Ectodermal cell (in vitro differentiated cells): ENCODE results near the gene TBC1D20.
"Not testable (repeated sequence)": the region's sequence is repeated elsewhere in the genome, so short reads cannot be mapped to it uniquely, and the experiment has no call there.

ENCODE experiments used
- H3K27ac ChIP-seq: 2 replicates; pipeline ENCODE4 v1.7.0; 2013; ENCODE audit warnings: mild to moderate bottlenecking, low read depth, low read length; ENCODE audit not compliant: insufficient read depth, poor library complexity, severe bottlenecking
- H3K27me3 ChIP-seq: 2 replicates; pipeline ENCODE4 v1.7.0; 2013; ENCODE audit warnings: mild to moderate bottlenecking, low read length; ENCODE audit not compliant: insufficient read depth, control insufficient read depth, poor library complexity, severe bottlenecking
- H3K36me3 ChIP-seq: one replicate; pipeline ENCODE4 v1.7.0; 2013; ENCODE audit warnings: low read length; ENCODE audit not compliant: control insufficient read depth, insufficient read depth
- H3K4me1 ChIP-seq: one replicate; pipeline ENCODE4 v1.7.0; 2013; ENCODE audit warnings: low read length; ENCODE audit not compliant: control insufficient read depth, insufficient read depth
- H3K4me3 ChIP-seq: 2 replicates; pipeline ENCODE4 v1.7.0; 2013; ENCODE audit warnings: low read depth, low read length, control low read depth; ENCODE audit not compliant: insufficient read depth
- H3K9me3 ChIP-seq: 2 replicates; pipeline ENCODE4 v1.7.0; 2013; ENCODE audit warnings: mild to moderate bottlenecking, low read length, moderate library complexity; ENCODE audit not compliant: control insufficient read depth
- whole genome bisulfite sequencing, 2 experiments: methylation state at CpG; one replicate each; pipeline ENCODE4 v1.1.7; 2013; ENCODE audit warnings: missing lambda C conversion rate in 2 of 2; 5-methylcytosine and 5-hydroxymethylcytosine counted together

The TBC1D20 gene

GRCh38 chr20:492159-492558 lies 29.8 kb upstream of the TBC1D20 start:
- H3K27me3 ChIP-seq: no peaks in the 10 kb centered on the region

GRCh38 chr20:487655-488054 lies 25.3 kb upstream of the TBC1D20 start:
- Histone ChIP-seq H3K36me3 (peaks cover 57% of the 10 kb centered on the region), H3K4me3 (no peak overlapping the region)
- 96 to 98% methylated on average over 4 of the region's 4 CpGs for WGBS, 2 experiments

More at GRCh38 chr20:492159-492558, 29.8 kb upstream of the TBC1D20 start:
- Histone ChIP-seq H3K36me3 (peaks cover 64% of the 10 kb centered on the region), H3K27ac (no peak overlapping the region), H3K9me3 (no peaks in the 10 kb centered on the region), H3K4me3 (no peak overlapping the region), H3K4me1 (no peaks in the 10 kb centered on the region)
- WGBS, 2 experiments: 95 to 97% methylated on average over 5 of the region's 5 CpGs

GRCh38 chr20:483815-484644 lies 21.7 kb upstream of the TBC1D20 start:
- H3K27ac ChIP-seq: no peak overlapping the region
- no peak overlapping the region for H3K4me3 ChIP-seq
- no peaks in the 10 kb centered on the region for H3K4me1 ChIP-seq
- H3K27me3 ChIP-seq: no peaks in the 10 kb centered on the region
- 95 to 98% methylated on average over 9 of the region's 9 CpGs for WGBS, 2 experiments
- H3K36me3 ChIP-seq: peaks cover 50% of the 10 kb centered on the region
- no peaks in the 10 kb centered on the region for H3K9me3 ChIP-seq

More at GRCh38 chr20:487655-488054, 25.3 kb upstream of the TBC1D20 start:
- Histone ChIP-seq H3K27me3 (no peaks in the 10 kb centered on the region), H3K27ac (no peak overlapping the region), H3K9me3 (no peaks in the 10 kb centered on the region), H3K4me1 (no peaks in the 10 kb centered on the region)

- H3K27ac ChIP-seq: no peak overlapping the region
- 96 to 100% methylated on average over 1 of the region's 1 CpG for WGBS, 2 experiments
- H3K4me1 ChIP-seq: no peaks in the 10 kb centered on the region
- no peak overlapping the region for H3K4me3 ChIP-seq
- no peaks in the 10 kb centered on the region for H3K9me3 ChIP-seq
- no peaks in the 10 kb centered on the region for H3K27me3 ChIP-seq
- peaks cover 38% of the 10 kb centered on the region for H3K36me3 ChIP-seq
Measured at GRCh38 chr20:481167-481566, 18.8 kb upstream of the TBC1D20 start.

- H3K27ac ChIP-seq: no peak overlapping the region
- no peak overlapping the region for H3K4me3 ChIP-seq
- no peaks in the 10 kb centered on the region for H3K4me1 ChIP-seq
- WGBS, 2 experiments: 95 to 100% methylated on average over 3 of the region's 3 CpGs
- H3K27me3 ChIP-seq: no peaks in the 10 kb centered on the region
- H3K36me3 ChIP-seq: peaks cover 38% of the 10 kb centered on the region
- no peaks in the 10 kb centered on the region for H3K9me3 ChIP-seq
Measured at GRCh38 chr20:480044-480443, 17.7 kb upstream of the TBC1D20 start.

GRCh38 chr20:479487-479886 lies 17.2 kb upstream of the TBC1D20 start:
- Histone ChIP-seq H3K9me3 (no peaks in the 10 kb centered on the region), H3K27ac (no peak overlapping the region), H3K27me3 (no peaks in the 10 kb centered on the region), H3K36me3 (peaks cover 37% of the 10 kb centered on the region), H3K4me1 (no peaks in the 10 kb centered on the region), H3K4me3 (no peak overlapping the region)
- 100% methylated on average over 2 of the region's 2 CpGs for WGBS, 2 experiments

- peaks cover 32% of the 10 kb centered on the region for H3K36me3 ChIP-seq
Measured at GRCh38 chr20:478949-479429, 16.7 kb upstream of the TBC1D20 start.

GRCh38 chr20:478010-478948 lies 15.9 kb upstream of the TBC1D20 start:
- 89 to 96% methylated on average over 8 of the region's 8 CpGs for WGBS, 2 experiments
- no peaks in the 10 kb centered on the region for H3K27me3 ChIP-seq
- H3K4me3 ChIP-seq: no peak overlapping the region
- peaks cover 25% of the 10 kb centered on the region for H3K36me3 ChIP-seq
- no peak overlapping the region for H3K27ac ChIP-seq
- H3K4me1 ChIP-seq: no peaks in the 10 kb centered on the region
- no peaks in the 10 kb centered on the region for H3K9me3 ChIP-seq

More at GRCh38 chr20:478949-479429, 16.7 kb upstream of the TBC1D20 start:
- H3K27me3 ChIP-seq: no peaks in the 10 kb centered on the region
- 83 to 88% methylated on average over 3 of the region's 3 CpGs for WGBS, 2 experiments
- H3K4me1 ChIP-seq: no peaks in the 10 kb centered on the region
- no peak overlapping the region for H3K4me3 ChIP-seq
- no peaks in the 10 kb centered on the region for H3K9me3 ChIP-seq
- no peak overlapping the region for H3K27ac ChIP-seq

- H3K4me3 ChIP-seq: not testable (repeated sequence)
- 90 to 94% methylated on average over 6 of the region's 6 CpGs for WGBS, 2 experiments
- peaks cover 11% of the 10 kb centered on the region for H3K36me3 ChIP-seq
Measured at GRCh38 chr20:476561-477249, 14.4 kb upstream of the TBC1D20 start.

More at GRCh38 chr20:476561-477249, 14.4 kb upstream of the TBC1D20 start:
- H3K27me3 ChIP-seq, H3K27ac ChIP-seq, H3K4me1 ChIP-seq, H3K9me3 ChIP-seq: not testable (repeated sequence)
